C4-2B (cell line): ENCODE measurements around the gene ADAM12.

Experiments used
- H3K27ac ChIP-seq: fragments of 450-650 bp; 2 replicates; pipeline ENCODE4 v1.5.1; 2017
- CTCF ChIP-seq: fragments of 450-650 bp; conservative IDR thresholded peaks from 2 replicates; pipeline ENCODE4 v1.5.1; 2017; ENCODE audit warnings: mild to moderate bottlenecking
- ZFX ChIP-seq: fragments of 450-650 bp; IDR thresholded peaks from 2 replicates; pipeline ENCODE4 v1.6.1; 2017

ADAM12 gene

DNA sequence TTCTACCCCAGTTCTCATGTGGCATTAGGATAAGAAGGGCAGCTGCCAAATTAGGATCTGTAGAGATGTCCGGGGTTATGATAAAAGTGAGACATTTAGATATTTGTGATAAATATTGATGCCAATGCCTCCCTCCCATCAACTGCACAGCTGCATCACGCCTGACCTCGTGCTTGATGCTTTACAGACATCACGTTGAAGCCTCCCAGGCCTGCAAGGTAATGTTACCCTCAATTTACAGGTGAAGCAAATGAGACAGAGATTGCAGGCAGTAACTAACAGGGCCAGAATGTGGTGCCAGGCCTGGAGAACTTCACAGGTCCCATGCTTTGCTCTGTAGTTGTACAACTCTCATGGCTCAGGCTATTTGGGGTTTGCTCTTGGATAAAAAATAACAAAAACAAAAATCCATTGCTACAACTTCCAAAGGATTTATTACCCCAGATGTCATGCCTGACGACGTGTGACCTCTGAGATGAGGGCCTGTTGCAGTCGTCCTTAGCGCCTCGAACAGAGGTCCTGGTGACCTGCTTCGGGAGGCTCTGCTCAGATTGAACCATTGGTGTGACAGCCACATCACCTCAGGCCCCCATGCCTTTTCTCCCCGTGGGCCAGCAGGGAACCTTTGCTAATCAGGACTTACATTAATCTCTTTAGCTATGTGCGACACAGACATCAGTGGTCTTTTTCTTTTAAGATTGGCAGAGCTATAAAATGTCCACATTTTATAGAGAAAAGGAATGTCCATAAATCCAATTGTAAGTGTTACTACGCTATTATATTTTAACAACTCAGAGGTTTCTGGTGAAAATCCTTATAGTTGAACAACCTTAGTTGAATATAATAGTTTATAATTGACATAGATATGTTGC is 169.3 kb downstream of the ADAM12 start:
- TF ChIP-seq ZFX (no peak), CTCF (no peak)
- no peak overlapping the region for H3K27ac ChIP-seq

DNA sequence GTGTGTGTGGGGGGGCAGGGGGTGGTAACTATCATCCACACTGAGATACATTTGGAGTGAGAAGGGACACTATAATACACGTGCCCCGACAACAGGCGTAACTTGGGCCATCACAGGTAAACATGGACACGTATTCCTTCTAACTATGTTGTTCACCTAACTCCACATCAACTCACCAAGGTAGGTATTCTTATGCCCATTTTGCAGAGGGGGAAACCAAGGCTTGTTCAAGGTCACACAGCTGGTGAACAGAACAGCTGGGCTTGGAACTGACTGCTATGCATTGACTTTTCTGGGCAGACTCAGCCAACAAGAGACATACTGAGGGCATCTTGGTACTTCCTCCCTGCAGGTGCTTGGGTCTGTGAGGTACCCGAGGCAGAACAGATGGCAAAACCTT is 170.1 kb downstream of the ADAM12 start:
- TF ChIP-seq CTCF: no peak
- TF ChIP-seq ZFX: no peak
- H3K27ac ChIP-seq: no peak overlapping the region

- TF ChIP-seq ZFX: no peak
- TF ChIP-seq CTCF: no peak
- no peak overlapping the region for H3K27ac ChIP-seq
Observed at GRCh38 chr10:126216632-126216961, 171.7 kb downstream of the ADAM12 start.

GRCh38 chr10:126215746-126216631 is 172.3 kb downstream of the ADAM12 start:
- no peak overlapping the region for H3K27ac ChIP-seq
- TF ChIP-seq ZFX (no peak), CTCF (no peak)

DNA sequence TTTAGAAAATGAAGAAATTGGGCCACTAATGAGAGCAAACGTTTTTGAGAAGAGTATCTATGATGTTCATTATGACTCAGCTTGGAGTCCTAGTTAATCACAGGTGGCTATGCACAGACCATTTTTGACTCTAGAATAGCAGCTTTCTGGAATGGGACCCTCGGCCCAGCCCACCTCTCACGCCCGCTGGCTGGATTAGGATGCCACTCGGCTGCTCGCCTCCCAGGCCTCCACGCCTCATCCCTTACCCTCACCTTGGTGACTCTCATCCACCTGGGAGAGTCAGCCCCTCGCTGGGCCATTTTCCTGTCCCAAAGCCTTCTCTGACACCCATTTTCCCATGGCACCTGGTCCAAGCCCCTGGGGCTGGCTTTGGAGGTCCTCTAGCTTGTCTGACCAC is 173.6 kb downstream of the ADAM12 start:
- H3K27ac ChIP-seq: no peak overlapping the region
- TF ChIP-seq ZFX (no peak), CTCF (no peak)

- no peak for TF ChIP-seq ZFX
- TF ChIP-seq CTCF: no peak
- H3K27ac ChIP-seq: no peak overlapping the region
Observed at GRCh38 chr10:126214021-126214420, 174.3 kb downstream of the ADAM12 start.

- TF ChIP-seq CTCF (no peak), ZFX (no peak)
- no peak overlapping the region for H3K27ac ChIP-seq
Observed at GRCh38 chr10:126212738-126213137, 175.5 kb downstream of the ADAM12 start.
